BE2C (cell line): Measurements from ENCODE around the gene MRPL19.

Experiments
- DNase-seq: peaks from one replicate; pipeline ENCODE4 v3.0.0-alpha.2; 2020
- H3K27me3 ChIP-seq: fragments of 250-450 bp; sonication (Bioruptor Pico); 2 replicates; pipeline ENCODE4 v1.5.1; 2020; ENCODE audit warnings: mild to moderate bottlenecking
- H3K36me3 ChIP-seq: fragments of 250-450 bp; sonication (Bioruptor Pico); 2 replicates; pipeline ENCODE4 v1.5.1; 2020; ENCODE audit warnings: mild to moderate bottlenecking
- H3K4me1 ChIP-seq: fragments of 250-450 bp; sonication (Bioruptor Pico); 2 replicates; pipeline ENCODE4 v1.5.1; 2020
- H3K4me3 ChIP-seq: 2 replicates; pipeline ENCODE4 v1.5.1; 2011; ENCODE audit warnings: low read depth, low read length
- H3K9me3 ChIP-seq: fragments of 250-450 bp; sonication (Bioruptor Pico); 2 replicates; pipeline ENCODE4 v1.5.1; 2020
- CTCF ChIP-seq: IDR thresholded peaks from 2 replicates; pipeline ENCODE4 v1.5.1; 2012; ENCODE audit warnings: mild to moderate bottlenecking, low read depth, low read length

The MRPL19 gene

GRCh38 chr2:75737961-75738360, 91.4 kb downstream of the MRPL19 start:
- DNase-seq, result no peak
- no peak for TF ChIP-seq CTCF

More at GRCh38 chr2:75737961-75738360, 91.4 kb downstream of the MRPL19 start:
- Histone ChIP-seq H3K9me3 (no peaks in the 10 kb centered on the region), H3K4me1 (no peaks in the 10 kb centered on the region), H3K4me3 (no peak overlapping the region), H3K27me3 (no peaks in the 10 kb centered on the region), H3K36me3 (no peaks in the 10 kb centered on the region)
